DND-41 (cell line): ENCODE data around the gene LDLRAD2.

ENCODE experiments used
- ATAC-seq: fragments of 200-7000 bp; cut with Tn5 transposase; 3 replicates; pipeline ENCODE4 v1.9.1; 2021; ENCODE audit warnings: low read depth; ENCODE audit not compliant: insufficient read depth
- DNase-seq: peaks from one replicate; pipeline ENCODE4 v3.0.0-alpha.2; 2020
- H2AFZ ChIP-seq: 2 replicates; pipeline ENCODE4 v1.6.0; 2012; ENCODE audit warnings: low read depth, low read length
- H3K27ac ChIP-seq: 2 replicates; pipeline ENCODE4 v1.5.1; 2012; ENCODE audit warnings: low read length, inconsistent platforms
- H3K27me3 ChIP-seq: fragments of 200-600 bp; sonication (generic); 2 replicates; pipeline ENCODE4 v1.6.0; 2012; ENCODE audit warnings: low read length, mild to moderate bottlenecking, inconsistent platforms; ENCODE audit not compliant: insufficient read depth, poor library complexity
- H3K36me3 ChIP-seq: 2 replicates; pipeline ENCODE4 v1.5.1; 2012; ENCODE audit warnings: low read length, inconsistent platforms; ENCODE audit not compliant: insufficient read depth
- H3K4me1 ChIP-seq: 2 replicates; pipeline ENCODE4 v1.5.1; 2012; ENCODE audit warnings: mild to moderate bottlenecking, low read length; ENCODE audit not compliant: insufficient read depth
- H3K4me2 ChIP-seq: 2 replicates; pipeline ENCODE4 v1.6.0; 2012; ENCODE audit warnings: mild to moderate bottlenecking, moderate library complexity, low read length, inconsistent platforms; ENCODE audit not compliant: insufficient read depth
- H3K4me3 ChIP-seq, 2 experiments: fragments of 200-600 bp in 1 of 2; shearing (Covaris generic) in 1 of 2; 2 replicates each; pipeline ENCODE4 v1.5.1; 2012 to 2016; ENCODE audit warnings: inconsistent platforms in 2 of 2, low read length in 2 of 2, mild to moderate bottlenecking in 2 of 2, low read depth in 1 of 2, moderate library complexity in 1 of 2
- H3K79me2 ChIP-seq: 2 replicates; pipeline ENCODE4 v1.6.0; 2012; ENCODE audit warnings: low read length, inconsistent platforms; ENCODE audit not compliant: insufficient read depth
- H3K9ac ChIP-seq: 2 replicates; pipeline ENCODE4 v1.6.0; 2012; ENCODE audit warnings: low read depth, mild to moderate bottlenecking, inconsistent platforms, low read length, moderate library complexity
- H3K9me3 ChIP-seq: 2 replicates; pipeline ENCODE4 v1.5.1; 2012; ENCODE audit warnings: low read length, moderate library complexity, mild to moderate bottlenecking, inconsistent platforms; ENCODE audit not compliant: insufficient read depth, severe bottlenecking
- H4K20me1 ChIP-seq: 2 replicates; pipeline ENCODE4 v1.6.0; 2012; ENCODE audit warnings: low read length; ENCODE audit not compliant: insufficient read depth
- CTCF ChIP-seq: IDR thresholded peaks from 2 replicates; pipeline ENCODE4 v1.5.1; 2012; ENCODE audit warnings: borderline replicate concordance, low read length, moderate library complexity, mild to moderate bottlenecking; ENCODE audit not compliant: poor library complexity, severe bottlenecking; ENCODE audit errors: extremely low read depth
- EZH2 ChIP-seq: IDR thresholded peaks from 3 replicates; pipeline ENCODE4 v1.6.1; 2012; ENCODE audit warnings: borderline replicate concordance, low read depth, mild to moderate bottlenecking, moderate library complexity, low read length, inconsistent platforms; ENCODE audit not compliant: severe bottlenecking

The LDLRAD2 gene

GRCh38 chr1:21814981-21815582, 3.0 kb downstream of the LDLRAD2 start:
- Histone ChIP-seq H3K4me2 (no peak overlapping the region), H3K27me3 (no peaks in the 10 kb centered on the region), H3K79me2 (no peaks in the 10 kb centered on the region), H3K27ac (no peak overlapping the region), H3K9ac (no peak overlapping the region), H3K4me1 (0 out of 2 replicates have a peak, but pooled peaks cover 4% of the 10 kb centered on the region), H3K4me3 (no peak overlapping the region), H3K9me3 (no peaks in the 10 kb centered on the region), H2AFZ (no peak overlapping the region), H3K36me3 (no peaks in the 10 kb centered on the region), H4K20me1 (peaks cover 3% of the 10 kb centered on the region; the same call in 1 of the 2 replicates)
- DNase-seq, result no peak
- no peak for TF ChIP-seq CTCF
- no peak for TF ChIP-seq EZH2
- ATAC-seq, result no peak

- DNase-seq (no peak), ATAC-seq (no peak)
- H3K4me2 ChIP-seq, result no peak overlapping the region
- H3K27ac ChIP-seq, result no peak overlapping the region
- no peaks in the 10 kb centered on the region for H3K79me2 ChIP-seq
- no peaks in the 10 kb centered on the region for H3K36me3 ChIP-seq
- no peaks in the 10 kb centered on the region for H3K9me3 ChIP-seq
- H3K27me3 ChIP-seq, result no peaks in the 10 kb centered on the region
- no peak overlapping the region for H2AFZ ChIP-seq
- peaks cover 3% of the 10 kb centered on the region; the same call in 1 of the 2 replicates for H4K20me1 ChIP-seq
- no peak overlapping the region for H3K4me3 ChIP-seq
- TF ChIP-seq EZH2 (no peak), CTCF (no peak)
- H3K4me1 ChIP-seq, result 0 out of 2 replicates have a peak, but pooled peaks cover 4% of the 10 kb centered on the region
- H3K9ac ChIP-seq, result no peak overlapping the region
Measured at GRCh38 chr1:21815724-21816321, 3.8 kb downstream of the LDLRAD2 start.

- no peak overlapping the region for H3K4me2 ChIP-seq
- ATAC-seq (no peak), DNase-seq (no peak)
- 0 out of 2 replicates have a peak, but pooled peaks cover 4% of the 10 kb centered on the region for H3K4me1 ChIP-seq
- TF ChIP-seq EZH2 (no peak), CTCF (no peak)
- no peak overlapping the region for H2AFZ ChIP-seq
- no peaks in the 10 kb centered on the region for H3K79me2 ChIP-seq
- peaks cover 3% of the 10 kb centered on the region for H4K20me1 ChIP-seq
- no peaks in the 10 kb centered on the region for H3K9me3 ChIP-seq
- H3K9ac ChIP-seq, result no peak overlapping the region
- no peaks in the 10 kb centered on the region for H3K36me3 ChIP-seq
- H3K27ac ChIP-seq, result no peak overlapping the region
- no peak overlapping the region for H3K4me3 ChIP-seq
- H3K27me3 ChIP-seq, result no peaks in the 10 kb centered on the region
Measured at GRCh38 chr1:21816602-21817302, 4.7 kb downstream of the LDLRAD2 start.
